ACC112 (cell line): Measurements from ENCODE around the gene TBC1D19.
"Not testable (repeated sequence)": the region's sequence is repeated elsewhere in the genome, so short reads cannot be mapped to it uniquely, and the experiment has no call there.

Experiments
- H2AFZ ChIP-seq: fragments of 200-600 bp; sonication (generic); one replicate; pipeline ENCODE4 v1.6.0; 2017; ENCODE audit warnings: antibody characterized with exemption, low read length; ENCODE audit not compliant: unreplicated experiment
- H3K27ac ChIP-seq: fragments of 200-600 bp; sonication (generic); 2 replicates; pipeline ENCODE4 v1.5.1; 2014; ENCODE audit warnings: low read depth, mild to moderate bottlenecking, antibody characterized with exemption, low read length, moderate library complexity
- H3K27me3 ChIP-seq: fragments of 200-600 bp; sonication (generic); 2 replicates; pipeline ENCODE4 v1.6.1; 2014; ENCODE audit warnings: mild to moderate bottlenecking, antibody characterized with exemption, low read length, moderate library complexity, mixed read lengths; ENCODE audit not compliant: insufficient read depth
- H3K36me3 ChIP-seq: fragments of 200-600 bp; sonication (generic); 2 replicates; pipeline ENCODE4 v1.6.1; 2016; ENCODE audit warnings: mild to moderate bottlenecking, antibody characterized with exemption, low read length, moderate library complexity, mixed read lengths; ENCODE audit not compliant: insufficient read depth
- H3K4me1 ChIP-seq: fragments of 200-600 bp; sonication (generic); one replicate; pipeline ENCODE4 v1.6.1; 2016; ENCODE audit warnings: low read length, mixed read lengths; ENCODE audit not compliant: insufficient read depth, unreplicated experiment, control insufficient read depth
- H3K4me3 ChIP-seq: fragments of 200-600 bp; sonication (generic); 2 replicates; pipeline ENCODE4 v1.5.1; 2014; ENCODE audit warnings: mild to moderate bottlenecking, low read depth, low read length
- H3K79me2 ChIP-seq: fragments of 200-600 bp; sonication (generic); one replicate; pipeline ENCODE4 v1.6.0; 2016; ENCODE audit warnings: low read length; ENCODE audit not compliant: control insufficient read depth, unreplicated experiment, insufficient read depth

The TBC1D19 gene

DNA sequence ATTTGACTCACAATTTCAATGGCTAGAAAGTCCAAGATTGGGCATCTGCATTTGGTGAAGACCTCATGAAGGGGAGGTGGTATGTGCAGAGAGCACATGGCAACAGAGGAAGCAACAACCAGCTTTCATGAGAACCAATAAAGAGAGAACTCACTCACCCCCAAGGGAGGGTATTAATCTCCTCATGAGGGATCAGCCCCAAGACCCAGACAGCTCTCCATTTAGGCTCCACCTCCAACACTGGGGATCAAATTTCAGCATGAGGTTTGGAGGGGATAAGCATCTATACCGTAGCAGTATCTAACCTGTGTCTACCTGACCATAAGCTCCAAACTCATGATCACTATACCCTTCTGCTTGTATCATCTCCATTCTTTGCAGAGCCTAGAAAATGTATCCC is 9.3 kb upstream of the TBC1D19 start:
- Histone ChIP-seq H3K27me3 (no peaks in the 10 kb centered on the region), H3K4me3 (no peak overlapping the region), H3K79me2 (no peaks in the 10 kb centered on the region), H2AFZ (no peak overlapping the region), H3K36me3 (no peaks in the 10 kb centered on the region), H3K27ac (no peak overlapping the region), H3K4me1 (peaks cover 38% of the 10 kb centered on the region)

DNA sequence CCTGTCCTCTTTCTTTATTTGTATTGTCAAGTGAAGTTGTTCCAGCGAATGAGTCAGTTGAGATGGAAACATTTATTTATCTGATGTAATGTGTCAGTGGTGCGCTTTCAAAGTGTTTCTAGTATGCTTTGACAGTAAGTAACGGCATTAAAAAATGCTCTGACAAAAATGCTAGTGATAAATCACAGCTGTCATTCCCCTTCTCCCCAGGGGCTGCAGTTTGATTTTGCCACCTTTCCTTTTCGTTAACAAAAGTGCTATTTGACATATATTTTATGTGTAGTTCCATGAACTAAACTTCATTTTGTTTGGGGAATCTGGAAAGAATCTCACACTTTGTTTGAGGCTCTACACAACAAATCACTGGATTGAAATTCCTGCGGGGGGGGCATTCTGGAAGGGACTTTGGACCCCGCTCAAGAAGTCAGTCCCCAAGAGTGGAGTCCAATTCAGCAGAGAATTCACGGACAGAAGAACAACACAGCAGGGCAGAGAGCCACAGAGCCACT is 7.6 kb upstream of the TBC1D19 start:
- H3K4me3 ChIP-seq: peak overlapping the region; percentile 15
- no peaks in the 10 kb centered on the region for H3K27me3 ChIP-seq
- H3K4me1 ChIP-seq: peaks cover 28% of the 10 kb centered on the region
- no peaks in the 10 kb centered on the region for H3K79me2 ChIP-seq
- peak overlapping the region; percentile 52; the same call in 1 of the 2 replicates for H3K27ac ChIP-seq
- no peaks in the 10 kb centered on the region for H3K36me3 ChIP-seq
- H2AFZ ChIP-seq: no peak overlapping the region

DNA sequence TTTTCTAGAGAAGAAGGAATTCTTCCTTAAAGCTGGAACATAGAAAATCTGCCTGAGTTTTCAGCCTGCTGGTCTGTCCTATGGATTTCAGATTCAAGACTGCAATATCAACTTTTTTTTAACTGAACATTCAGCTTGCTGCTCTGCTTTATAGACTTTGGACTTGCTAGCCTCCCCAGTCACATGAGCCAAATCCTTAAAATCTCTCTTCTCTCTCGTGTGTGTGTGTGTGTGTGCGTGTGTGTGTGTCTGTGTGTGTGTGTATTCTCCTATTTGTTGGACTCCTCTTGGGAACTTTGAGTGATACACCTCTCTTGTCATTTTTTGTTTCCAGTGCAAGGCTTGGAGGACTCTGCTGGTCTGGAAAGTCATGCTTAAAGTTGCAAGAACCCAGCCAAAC is 6.8 kb upstream of the TBC1D19 start:
- Histone ChIP-seq H3K27ac (no peak overlapping the region), H2AFZ (no peak overlapping the region), H3K4me1 (peaks cover 25% of the 10 kb centered on the region), H3K79me2 (no peaks in the 10 kb centered on the region), H3K36me3 (no peaks in the 10 kb centered on the region), H3K27me3 (no peaks in the 10 kb centered on the region), H3K4me3 (no peak overlapping the region)

DNA sequence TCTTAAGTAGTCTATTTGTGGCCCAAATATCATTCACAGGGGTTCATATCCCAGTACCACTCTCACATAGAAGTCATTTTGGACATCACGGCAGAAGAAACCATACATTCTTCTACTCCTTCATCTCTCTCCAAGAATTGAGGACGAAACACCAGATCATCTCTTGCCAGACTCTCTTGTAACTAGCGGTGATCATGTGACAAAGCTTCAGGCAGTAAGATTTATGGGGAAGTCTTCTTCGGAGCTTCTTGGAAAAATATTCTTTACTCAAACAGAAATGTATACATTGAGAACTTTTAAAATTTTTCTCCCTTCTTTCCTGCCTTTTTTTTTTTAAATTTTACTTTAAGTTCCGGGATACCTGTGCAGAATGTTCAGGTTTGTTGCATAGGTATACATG is 4.7 kb upstream of the TBC1D19 start:
- Histone ChIP-seq H3K27ac (no peak overlapping the region), H2AFZ (no peak overlapping the region), H3K4me1 (peaks cover 28% of the 10 kb centered on the region), H3K27me3 (no peaks in the 10 kb centered on the region), H3K4me3 (no peak overlapping the region), H3K36me3 (no peaks in the 10 kb centered on the region), H3K79me2 (no peaks in the 10 kb centered on the region)

DNA sequence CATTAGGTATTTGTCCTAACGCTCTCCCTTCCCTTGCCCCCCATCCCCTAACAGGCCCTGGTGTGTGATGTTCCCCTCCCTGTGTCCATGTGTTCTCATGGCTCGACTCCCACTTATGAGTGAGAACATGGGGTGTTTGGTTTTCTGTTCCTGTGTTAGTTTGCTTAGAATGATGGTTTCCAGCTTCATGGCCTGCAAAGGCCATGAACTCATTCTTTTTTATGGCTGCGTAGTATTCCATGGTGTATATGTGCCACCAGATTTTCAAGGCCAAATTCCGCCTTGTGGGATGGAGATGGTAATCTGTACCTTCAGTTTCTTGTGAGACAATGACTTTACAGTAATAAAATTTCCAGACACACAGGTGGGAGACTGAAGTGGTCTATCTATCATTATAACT is 2.5 kb upstream of the TBC1D19 start:
- H3K27ac ChIP-seq, H3K27me3 ChIP-seq, H3K36me3 ChIP-seq, H3K4me3 ChIP-seq, H2AFZ ChIP-seq: not testable (repeated sequence)
- Histone ChIP-seq H3K79me2 (peaks cover 19% of the 10 kb centered on the region), H3K4me1 (peaks cover 20% of the 10 kb centered on the region)

DNA sequence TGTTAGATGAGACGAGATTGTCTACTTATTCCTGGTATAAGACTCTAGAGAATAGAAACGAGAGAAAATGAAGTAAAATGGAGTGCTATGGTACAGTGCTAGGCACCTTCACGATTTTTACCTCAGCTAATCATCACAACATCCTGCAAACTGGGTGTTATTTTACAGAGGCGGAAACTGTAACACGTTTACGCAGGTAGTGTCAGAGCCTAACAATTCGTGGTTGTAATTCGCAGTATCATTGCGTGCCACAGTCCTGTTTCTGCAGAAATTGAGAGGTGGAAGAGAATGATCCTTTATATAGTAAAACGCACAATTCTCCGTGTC is 383 bp upstream of the TBC1D19 start:
- peak overlapping the region; percentile 94 for H3K4me3 ChIP-seq

DNA sequence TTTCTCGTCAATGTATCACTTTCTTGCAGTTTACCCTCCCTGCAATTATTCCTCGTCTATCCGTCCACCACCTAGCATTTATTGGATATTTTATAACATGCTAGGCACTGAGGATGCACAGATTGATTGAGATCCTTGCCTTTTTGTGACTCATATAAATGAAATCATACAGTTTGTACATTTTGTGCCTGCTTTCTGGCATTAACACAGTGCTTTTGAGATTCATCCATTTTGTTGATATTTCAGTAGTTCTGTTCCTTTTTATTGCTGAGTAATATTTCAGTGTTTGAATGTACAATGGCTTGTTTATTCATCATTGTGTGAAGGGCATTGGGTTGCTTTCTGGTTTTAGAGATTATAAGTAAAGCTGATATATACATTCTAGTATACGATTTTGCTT is 841 bp downstream of the TBC1D19 start:
- Histone ChIP-seq H3K79me2 (peaks cover 43% of the 10 kb centered on the region), H3K27me3 (no peaks in the 10 kb centered on the region), H3K36me3 (no peaks in the 10 kb centered on the region), H3K4me3 (peak overlapping the region; percentile 94), H2AFZ (peak overlapping the region; percentile 79), H3K27ac (peak overlapping the region; percentile 64), H3K4me1 (peaks cover 19% of the 10 kb centered on the region)

More for the DNA sequence above, 383 bp upstream of the TBC1D19 start:
- Histone ChIP-seq H3K4me1 (peaks cover 14% of the 10 kb centered on the region), H3K27ac (peak overlapping the region; percentile 36), H2AFZ (peak overlapping the region; percentile 98), H3K36me3 (no peaks in the 10 kb centered on the region), H3K27me3 (no peaks in the 10 kb centered on the region), H3K79me2 (peaks cover 31% of the 10 kb centered on the region)

DNA sequence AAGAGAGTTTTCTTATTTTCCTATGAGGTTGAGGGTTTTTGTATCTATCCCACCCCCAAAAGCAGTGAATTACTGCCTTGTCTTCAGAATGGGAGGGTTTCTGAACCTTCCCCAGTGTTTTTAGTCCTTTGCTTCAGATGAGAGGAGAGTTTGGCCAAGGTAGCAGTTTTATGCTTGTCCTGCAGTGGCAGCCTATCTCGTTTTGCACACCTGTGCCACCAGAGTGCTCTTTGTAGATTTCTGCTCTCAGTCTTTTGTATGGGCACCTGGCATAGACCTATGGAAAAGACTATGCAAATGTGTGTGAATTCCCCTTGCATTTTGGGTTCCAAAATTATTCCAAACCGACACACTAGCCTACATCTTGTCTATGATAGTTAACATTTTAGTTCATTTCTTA is 5.8 kb downstream of the TBC1D19 start:
- H3K36me3 ChIP-seq: no peaks in the 10 kb centered on the region
- no peak overlapping the region for H3K27ac ChIP-seq
- no peak overlapping the region for H2AFZ ChIP-seq
- no peak overlapping the region for H3K4me3 ChIP-seq
- peaks cover 54% of the 10 kb centered on the region for H3K79me2 ChIP-seq
- no peaks in the 10 kb centered on the region for H3K27me3 ChIP-seq
- peaks cover 19% of the 10 kb centered on the region for H3K4me1 ChIP-seq

DNA sequence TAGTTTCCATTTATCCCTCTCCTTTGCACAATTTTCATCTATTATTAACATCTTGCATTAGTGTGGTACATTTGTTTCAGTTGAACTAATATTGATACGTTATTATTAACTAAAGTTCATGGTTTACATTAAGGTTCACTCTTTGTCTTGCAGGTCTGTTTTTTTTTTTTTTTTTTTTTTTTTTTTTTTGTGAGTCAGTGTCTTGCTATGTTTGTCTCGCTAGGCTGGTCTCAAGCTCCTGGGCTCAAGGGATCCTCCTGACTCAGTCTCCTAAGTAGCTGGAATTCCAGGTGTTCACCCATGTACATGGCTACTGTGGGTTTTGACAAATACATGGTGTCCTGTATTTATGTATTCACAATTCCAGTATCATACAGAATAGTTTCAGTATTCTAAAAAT is 6.8 kb downstream of the TBC1D19 start:
- H3K4me1 ChIP-seq: peaks cover 19% of the 10 kb centered on the region
- H3K4me3 ChIP-seq: no peak overlapping the region
- no peaks in the 10 kb centered on the region for H3K27me3 ChIP-seq
- peaks cover 49% of the 10 kb centered on the region for H3K79me2 ChIP-seq
- no peak overlapping the region for H2AFZ ChIP-seq
- H3K27ac ChIP-seq: no peak overlapping the region
- H3K36me3 ChIP-seq: no peaks in the 10 kb centered on the region

DNA sequence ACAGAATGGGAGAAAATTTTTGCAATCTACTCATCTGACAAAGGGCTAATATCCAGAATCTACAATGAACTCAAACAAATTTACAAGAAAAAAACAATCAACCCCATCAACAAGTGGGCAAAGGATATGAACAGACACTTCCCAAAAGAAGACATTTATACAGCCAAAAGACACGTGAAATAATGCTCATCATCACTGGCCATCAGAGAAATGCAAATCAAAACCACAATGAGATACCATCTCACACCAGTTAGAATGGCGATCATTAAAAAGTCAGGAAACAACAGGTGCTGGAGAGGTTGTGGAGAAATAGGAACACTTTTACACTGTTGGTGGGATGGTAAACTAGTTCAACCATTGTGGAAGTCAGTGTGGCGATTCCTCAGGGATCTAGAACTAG is 9.7 kb downstream of the TBC1D19 start:
- Histone ChIP-seq H3K4me1 (peaks cover 19% of the 10 kb centered on the region), H3K79me2 (peaks cover 39% of the 10 kb centered on the region)
- H3K27me3 ChIP-seq, H2AFZ ChIP-seq, H3K4me3 ChIP-seq, H3K36me3 ChIP-seq, H3K27ac ChIP-seq: not testable (repeated sequence)

DNA sequence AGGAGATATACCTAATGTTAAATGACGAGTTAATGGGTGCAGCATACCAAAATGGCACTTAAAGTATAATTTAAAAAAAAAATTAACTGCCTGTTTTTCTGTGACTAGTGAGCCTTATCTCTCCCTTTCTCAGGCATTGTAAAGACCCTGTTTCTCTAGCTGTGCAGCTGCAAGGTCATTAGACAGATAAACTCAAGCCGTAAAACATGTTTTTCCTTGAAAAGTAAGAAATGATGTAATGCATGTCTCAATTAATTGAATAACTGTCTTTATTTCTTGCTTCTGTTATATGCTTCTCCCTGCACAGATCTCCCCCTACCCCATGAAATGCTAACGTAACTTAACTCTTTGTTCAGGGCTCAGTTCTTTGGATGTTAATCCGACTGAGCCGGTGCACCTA is 10.5 kb downstream of the TBC1D19 start:
- Histone ChIP-seq H3K79me2 (peaks cover 34% of the 10 kb centered on the region), H3K4me3 (no peak overlapping the region), H3K4me1 (peaks cover 17% of the 10 kb centered on the region), H3K27me3 (no peaks in the 10 kb centered on the region), H3K27ac (no peak overlapping the region), H3K36me3 (no peaks in the 10 kb centered on the region), H2AFZ (no peak overlapping the region)
